Breast epithelium (tissue), 3 donors: Measurements from ENCODE around the gene MCAM.

ENCODE experiments used
- CTCF ChIP-seq, 3 donors: fragments of 450-650 bp; IDR thresholded peaks; one replicate each; pipeline ENCODE4 v1.5.1; 2016 to 2017; ENCODE audit warnings: antibody characterized with exemption in 3 of 3, mild to moderate bottlenecking in 3 of 3, moderate library complexity in 3 of 3
- POLR2A ChIP-seq: fragments of 450-650 bp; IDR thresholded peaks from one replicate; pipeline ENCODE4 v1.6.1; 2016; ENCODE audit warnings: antibody characterized with exemption, mild to moderate bottlenecking, moderate library complexity

DNA sequence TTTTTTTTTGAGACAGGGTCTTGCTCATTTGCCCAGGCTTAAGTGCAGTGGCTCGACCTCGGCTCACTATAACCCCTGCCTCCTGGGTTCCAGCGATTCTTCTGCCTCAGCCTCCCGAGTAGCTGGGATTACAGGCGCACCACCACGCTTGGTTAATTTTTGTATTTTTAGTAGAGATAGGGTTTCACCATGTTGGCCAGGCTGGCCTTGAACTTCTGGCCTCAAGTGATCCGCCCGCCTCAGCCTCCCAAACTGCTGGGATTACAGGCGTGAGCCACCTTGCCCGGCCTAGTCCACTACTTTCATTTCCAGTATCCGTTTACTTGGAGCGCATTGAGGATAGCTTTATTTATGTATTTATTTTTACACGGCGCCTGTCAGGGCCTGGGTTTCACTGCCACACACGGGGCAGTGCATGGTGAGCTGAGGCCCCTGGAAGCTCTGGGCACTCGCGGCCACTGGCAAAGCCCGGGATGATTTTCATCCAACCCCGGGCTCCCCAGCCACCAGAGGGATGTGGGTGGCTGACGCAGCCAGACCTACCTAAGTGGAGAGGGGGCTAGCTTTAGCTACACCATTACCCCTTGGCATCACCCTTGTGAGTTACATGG, 6.1 kb upstream of the MCAM start:
- TF ChIP-seq POLR2A, result no peak
- TF ChIP-seq CTCF (IDR thresholded peaks at IDR 0.05), result no peak
